ENCODE measurements around the gene GRM8.
"Not testable (repeated sequence)": the region's sequence is repeated elsewhere in the genome, so short reads cannot be mapped to it uniquely, and the experiment has no call there.

The GRM8 gene

GRCh38 chr7:126718419-126718818 lies 534.3 kb downstream of the GRM8 start:
- DNase-seq (ENCODE audit: low spot score): no peak

GRCh38 chr7:126716321-126716720 lies 536.4 kb downstream of the GRM8 start:
- DNase-seq (ENCODE audit: low spot score): no peak

DNA sequence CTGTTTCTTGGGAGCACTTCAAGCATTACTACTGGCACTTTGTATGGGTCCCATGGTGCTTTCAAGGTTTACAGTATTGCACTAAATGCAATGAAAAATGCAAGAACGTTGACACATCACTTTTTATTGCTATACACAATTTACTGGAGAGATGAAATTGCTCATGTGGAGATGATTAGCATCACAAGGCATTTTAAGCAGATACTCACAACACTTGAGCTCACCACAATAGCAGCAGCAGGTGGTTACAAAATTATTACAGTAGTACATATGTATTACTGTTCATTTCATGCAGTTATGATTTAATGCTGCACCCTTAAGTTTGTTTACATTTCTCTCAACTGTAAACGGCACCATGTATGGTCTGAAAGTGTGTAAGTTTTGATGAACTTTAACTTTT lies 537.7 kb downstream of the GRM8 start:
- DNase-seq (ENCODE audit: low spot score): no peak

DNA sequence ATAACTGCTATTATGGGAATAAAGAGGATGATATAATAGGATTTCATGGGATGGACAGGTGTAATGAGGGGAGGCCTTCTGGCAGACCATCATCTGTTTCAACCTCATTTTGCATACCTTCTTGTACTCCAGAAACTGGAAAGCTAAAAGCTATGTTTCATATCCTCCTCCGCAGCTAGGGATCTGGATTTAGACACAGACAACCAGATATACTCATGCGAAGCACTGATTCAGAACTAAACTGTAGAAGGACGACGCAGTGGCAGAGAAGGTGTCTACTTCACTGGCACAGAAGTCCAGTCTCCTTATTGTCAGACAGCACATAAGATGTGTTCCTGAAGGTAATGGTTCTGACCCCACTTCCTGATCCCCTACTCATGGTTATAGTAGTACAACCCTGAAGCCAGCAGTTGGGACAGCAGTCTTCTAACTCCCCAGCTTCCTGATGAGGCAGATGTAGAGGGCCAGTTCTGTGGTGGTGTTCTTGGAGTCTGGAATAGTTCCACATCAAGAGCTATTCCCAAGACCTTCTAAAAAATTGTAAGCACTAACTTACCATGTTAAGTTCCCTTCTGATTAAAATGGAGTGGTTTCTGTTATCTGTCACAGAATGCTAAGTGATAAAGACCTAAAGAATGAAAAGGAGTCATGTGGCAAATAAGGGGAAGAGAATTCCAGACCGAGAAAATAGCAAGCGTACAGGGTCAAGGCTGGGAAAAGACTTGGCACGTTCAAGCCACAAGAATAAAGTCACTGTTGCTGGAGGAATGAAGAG lies 550.3 kb downstream of the GRM8 start:
- no peak for DNase-seq (ENCODE audit: low spot score)

DNA sequence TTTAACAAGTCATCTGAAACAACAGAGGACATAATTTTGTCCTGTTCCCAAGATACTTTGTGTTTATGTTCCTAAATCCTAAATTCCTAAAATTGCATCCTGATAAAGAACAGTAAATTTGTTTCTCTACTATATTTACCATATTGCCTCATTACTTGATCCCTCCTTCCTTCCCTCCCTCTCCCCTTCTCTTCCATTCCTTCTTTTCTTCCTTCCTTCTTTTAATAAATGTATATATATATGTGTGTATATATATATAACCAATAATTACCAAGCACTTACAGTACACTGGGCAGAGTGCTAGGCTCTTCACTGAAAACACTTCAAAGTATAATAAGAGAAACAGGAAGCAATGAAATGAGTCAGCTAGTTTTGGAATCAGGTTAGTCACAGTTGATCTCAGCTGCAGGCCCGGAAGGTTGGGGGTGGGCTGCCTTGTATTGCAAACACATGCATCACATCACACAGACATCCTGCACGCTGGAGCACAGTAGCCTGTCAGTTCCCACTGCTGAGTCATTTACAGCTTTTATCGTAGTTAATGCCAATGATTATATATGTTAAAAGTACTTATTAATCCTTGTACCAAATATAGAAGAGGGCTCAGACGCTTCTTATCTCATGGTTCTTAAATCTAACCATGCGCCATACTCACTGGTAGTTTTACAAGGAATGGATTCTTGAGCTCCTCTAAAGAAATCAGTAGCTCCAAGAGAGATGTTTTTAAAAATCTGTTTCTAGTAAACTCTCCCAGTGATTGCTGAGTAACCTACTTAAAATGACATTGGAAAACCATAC lies 551.7 kb downstream of the GRM8 start:
- DNase-seq (ENCODE audit: low spot score): peak; percentile 63

DNA sequence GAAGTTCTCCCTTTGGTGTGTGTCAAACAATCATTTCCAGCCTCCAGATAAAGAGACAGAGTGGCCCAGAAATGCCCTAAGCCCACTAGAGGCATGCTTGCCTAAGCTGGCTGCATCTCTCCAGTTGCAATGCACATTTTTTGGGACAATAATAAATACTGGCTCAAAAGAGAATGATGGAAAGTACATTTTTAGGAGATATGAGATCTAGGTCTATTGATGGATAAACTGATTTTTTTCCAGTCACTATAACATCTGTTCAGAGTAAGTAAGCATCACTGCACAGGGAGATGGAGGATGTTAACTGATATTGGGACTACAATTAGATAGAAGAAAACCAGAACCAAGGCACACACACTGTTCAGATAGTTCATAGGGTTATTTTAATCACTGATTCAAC lies 553.0 kb downstream of the GRM8 start:
- no peak for DNase-seq (ENCODE audit: low spot score)

DNA sequence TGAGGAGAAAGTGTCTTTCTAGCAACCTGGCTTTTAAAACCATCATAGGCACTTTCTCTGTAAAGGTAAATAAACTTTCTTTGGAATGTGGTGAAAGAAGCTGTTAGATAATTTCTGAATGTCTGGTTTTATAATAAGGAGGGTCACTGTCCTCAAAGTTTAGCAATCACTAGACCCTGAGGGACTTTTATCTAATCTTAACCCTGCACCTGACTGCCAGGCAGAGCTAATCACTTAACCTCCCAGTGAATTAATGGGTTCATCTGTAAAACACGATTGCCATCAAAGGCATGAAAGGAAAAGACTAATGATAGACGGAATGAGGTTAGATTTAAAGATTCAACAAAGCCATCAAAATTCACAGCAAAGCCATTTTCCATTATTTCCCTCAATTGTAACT lies 553.8 kb downstream of the GRM8 start:
- no peak for DNase-seq (ENCODE audit: low spot score)

GRCh38 chr7:126698446-126698845 lies 554.3 kb downstream of the GRM8 start:
- no peak for DNase-seq (ENCODE audit: low spot score)

- no peak for DNase-seq (ENCODE audit: low spot score)
Measured at GRCh38 chr7:126696256-126697038, 556.3 kb downstream of the GRM8 start.

DNA sequence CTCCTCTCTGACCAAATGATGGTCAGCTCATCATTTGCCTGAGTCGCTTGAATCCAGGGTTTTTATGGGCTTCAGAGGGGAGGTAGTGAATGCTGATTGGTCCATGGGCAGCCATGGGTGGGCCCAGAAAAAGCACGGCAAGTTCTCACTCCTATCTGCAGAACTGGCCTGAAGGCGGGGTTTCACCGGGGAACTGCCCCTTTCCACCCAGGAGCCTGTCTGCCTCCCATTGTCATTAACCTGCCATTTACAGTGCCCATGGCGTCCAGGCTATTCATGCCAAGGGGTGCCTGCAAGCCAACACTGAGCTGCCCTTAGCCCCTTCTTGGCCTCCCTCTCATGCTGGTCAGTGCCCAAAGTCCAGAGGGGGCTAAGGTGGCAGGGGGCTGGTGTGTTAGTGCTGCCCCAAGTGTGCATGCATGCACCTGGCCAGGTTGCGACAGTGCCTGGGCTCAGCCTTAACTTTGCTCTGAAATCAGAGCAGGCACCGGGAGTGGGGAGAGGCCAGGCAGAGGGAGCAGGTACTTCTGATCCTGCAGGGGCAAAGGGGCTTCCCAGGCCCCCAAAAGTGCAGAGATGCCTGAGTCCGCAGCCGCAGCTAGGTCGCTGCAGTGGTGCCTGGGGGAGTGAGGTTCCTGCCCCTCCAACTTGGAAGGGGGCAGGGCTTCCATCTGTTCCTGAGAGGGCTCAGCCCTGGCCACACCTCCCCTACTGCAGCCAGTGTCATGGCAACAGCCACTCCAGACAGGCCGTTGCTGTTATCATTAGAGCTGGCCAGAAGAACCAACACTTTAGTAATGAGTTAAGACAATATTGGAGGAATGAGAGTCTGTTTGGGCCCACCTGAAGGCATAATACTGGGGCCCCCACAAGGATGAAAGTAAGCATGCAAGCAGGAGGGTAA lies 561.6 kb downstream of the GRM8 start:
- no peak for DNase-seq (ENCODE audit: low spot score)

- no peak for DNase-seq (ENCODE audit: low spot score)
Measured at GRCh38 chr7:126690104-126690503, 562.6 kb downstream of the GRM8 start.

DNA sequence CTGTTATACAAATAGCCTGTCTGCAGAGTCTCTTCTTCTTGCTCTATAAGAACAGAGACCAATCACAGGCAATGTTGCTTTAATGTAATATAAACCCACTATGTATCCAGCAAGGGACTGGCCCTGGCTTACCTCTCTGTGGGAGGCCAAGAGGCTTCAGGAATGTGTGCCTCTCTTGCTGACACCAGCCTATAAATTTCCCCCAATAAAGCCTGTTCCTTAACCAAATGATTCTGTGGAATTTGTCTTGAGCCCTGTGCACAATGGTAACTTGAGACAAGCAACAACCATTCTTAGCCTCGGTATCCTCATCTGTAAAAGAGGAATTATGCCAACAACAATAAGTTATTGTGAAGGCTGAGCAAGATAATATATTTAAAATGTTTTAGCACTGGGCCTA lies 563.7 kb downstream of the GRM8 start:
- peak; percentile 58 for DNase-seq (ENCODE audit: low spot score)

DNA sequence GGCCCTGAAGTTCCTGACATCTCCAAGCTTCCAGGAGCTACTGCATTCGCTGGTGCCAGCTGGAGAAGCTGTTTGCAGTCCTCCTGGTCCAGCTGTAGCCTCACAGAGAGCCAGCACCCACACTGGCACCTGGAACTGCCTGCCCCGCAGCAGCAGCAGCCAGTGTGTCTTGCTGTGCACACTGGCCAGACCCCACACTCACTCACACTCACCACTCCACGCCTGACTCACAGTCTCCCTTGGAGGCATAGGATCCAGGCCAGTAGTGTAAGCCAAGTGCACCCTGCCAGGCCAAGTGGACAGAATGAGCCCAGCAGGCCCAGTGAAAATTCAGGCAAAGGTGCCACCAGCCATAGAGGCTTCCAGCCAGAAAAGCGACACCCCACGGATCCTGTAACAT lies 566.3 kb downstream of the GRM8 start:
- DNase-seq (ENCODE audit: low spot score): no peak

- no peak for DNase-seq (ENCODE audit: low spot score)
Measured at GRCh38 chr7:126685596-126685995, 567.1 kb downstream of the GRM8 start.

- no peak for DNase-seq (ENCODE audit: low spot score)
Measured at GRCh38 chr7:126685018-126685573, 567.6 kb downstream of the GRM8 start.

DNA sequence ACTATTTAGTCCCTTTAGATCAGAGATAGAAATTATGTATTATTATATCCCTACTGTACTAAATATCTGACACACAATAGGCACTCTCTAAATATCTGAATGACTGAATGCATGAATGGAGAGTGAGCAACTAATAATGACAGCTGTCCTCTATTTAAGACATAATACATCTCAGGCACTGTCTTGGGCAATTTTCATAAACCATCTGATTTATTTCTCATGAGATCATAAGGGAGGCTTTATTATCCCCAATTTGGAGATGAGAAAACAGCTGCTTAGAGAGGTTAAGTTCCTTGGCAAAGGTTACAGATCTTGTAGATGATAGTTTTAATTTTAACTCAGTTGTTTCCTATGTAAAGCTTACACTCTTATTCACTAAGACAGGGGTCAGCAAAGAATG lies 570.6 kb downstream of the GRM8 start:
- no peak for DNase-seq (ENCODE audit: low spot score)

GRCh38 chr7:126668762-126669161 lies 584.0 kb downstream of the GRM8 start:
- DNase-seq (ENCODE audit: low spot score): not testable (repeated sequence)

- no peak for DNase-seq (ENCODE audit: low spot score)
Measured at GRCh38 chr7:126668367-126668752, 584.4 kb downstream of the GRM8 start.

DNA sequence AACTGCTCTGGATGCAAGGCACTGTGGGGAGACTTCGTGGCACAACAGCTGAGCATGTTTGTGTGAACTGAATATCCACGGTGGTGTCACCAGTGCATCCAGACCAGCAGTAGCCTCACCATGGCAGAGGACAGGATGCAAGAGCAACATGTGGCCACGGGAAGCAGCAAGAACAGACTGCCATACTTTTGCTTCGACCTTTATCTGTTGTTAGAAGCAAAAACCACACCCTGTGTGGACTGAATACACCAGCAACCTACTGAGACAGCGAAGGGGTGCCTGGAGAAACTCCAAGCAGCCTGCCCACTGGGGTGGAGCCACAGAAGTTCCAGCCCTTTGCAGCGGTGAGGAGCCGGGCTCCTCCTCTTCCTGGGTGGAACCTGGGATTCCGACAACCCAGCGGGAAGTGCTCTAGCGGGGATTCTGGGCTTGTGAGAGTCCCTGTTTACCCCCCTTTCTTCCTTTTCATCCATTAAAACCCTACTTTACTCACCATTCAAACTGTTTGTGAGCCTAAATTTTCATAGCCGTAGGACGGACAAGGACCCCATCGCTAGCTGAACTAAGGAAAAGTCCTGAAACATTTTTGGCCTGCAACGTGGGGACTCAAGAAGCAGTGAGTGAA lies 584.9 kb downstream of the GRM8 start:
- no peak for DNase-seq (ENCODE audit: low spot score)

DNA sequence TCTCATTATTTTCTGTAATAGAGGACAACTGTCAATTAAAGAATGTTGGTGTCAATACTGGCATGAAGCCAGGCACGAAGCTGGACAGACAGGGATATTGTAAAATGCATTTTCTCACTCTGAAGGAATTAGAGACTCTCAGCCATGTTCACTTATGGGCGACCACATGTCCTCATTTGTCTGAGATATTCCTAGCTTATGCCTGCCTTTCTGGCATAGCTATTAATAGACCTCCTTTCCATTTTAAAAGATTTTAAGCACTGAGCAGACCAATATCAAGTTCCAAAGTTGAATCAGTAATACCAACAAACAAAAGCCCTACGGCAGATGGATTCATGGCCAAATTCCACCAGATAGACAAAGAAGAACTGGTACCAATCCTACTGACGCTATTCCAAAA lies 589.9 kb downstream of the GRM8 start:
- DNase-seq (ENCODE audit: low spot score): no peak

- DNase-seq (ENCODE audit: low spot score): no peak
Measured at GRCh38 chr7:126659124-126659523, 593.6 kb downstream of the GRM8 start.
